ENCODE data around the gene TDRD10.
A peak's percentile ranks its signal among the peaks of the same experiment; 100 is the strongest.

The TDRD10 gene

DNA sequence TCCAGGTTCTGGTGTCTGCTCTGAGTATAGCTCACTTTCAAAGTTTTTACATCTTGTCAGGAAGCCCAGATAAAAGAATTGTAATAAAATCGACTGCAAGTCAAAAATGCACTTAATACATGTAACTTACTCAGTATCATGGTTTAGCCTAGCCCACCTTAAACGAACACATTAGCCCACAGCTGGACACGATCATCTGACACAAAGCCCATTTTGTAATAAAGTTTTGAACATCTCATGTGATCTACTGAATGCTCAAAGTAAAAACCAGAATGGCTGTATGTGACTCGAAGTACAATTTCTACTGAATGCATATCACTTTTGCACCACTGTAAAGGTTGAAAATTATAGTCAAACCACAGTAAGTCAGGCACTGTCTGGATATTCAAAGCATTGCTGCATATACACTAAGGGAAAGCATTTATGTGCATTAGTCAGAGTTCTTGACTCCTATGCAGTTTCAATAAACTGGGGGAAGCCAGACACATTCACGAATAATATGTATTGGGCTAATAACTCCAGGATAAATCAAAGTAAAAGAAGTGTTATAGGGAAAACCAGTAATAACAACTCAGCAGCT lies 12.2 kb upstream of the TDRD10 start:
- Mint-ChIP-seq H3K4me1 (peaks cover 18% of the 10 kb centered on the region), H3K27ac (no peak overlapping the region), H3K4me3 (no peak overlapping the region), H3K9me3 (no peaks in the 10 kb centered on the region), H3K36me3 (ENCODE audit: low read depth) (no peaks in the 10 kb centered on the region), H3K27me3 (peaks cover 6% of the 10 kb centered on the region)
- DNase-seq (no peak), ATAC-seq (no peak)

DNA sequence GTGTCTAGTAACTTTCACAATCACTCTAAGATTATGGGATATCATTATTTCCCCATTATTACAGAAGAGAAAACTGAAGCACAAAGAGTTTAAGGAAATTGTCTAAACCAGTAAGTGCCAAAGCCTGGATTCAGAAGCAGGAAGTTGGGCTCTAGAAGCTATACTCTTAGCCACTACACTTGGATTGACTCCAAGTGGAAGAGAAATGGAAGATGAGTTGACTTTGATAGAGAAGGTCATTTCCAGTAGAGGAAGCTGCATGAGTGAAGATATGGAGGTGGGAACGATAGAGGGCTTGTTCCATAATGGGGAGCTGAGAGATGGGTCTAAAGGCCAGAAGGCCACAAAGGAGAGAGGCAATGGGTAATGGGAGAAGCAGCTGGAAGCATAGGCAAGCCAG lies 11.7 kb upstream of the TDRD10 start:
- Mint-ChIP-seq H3K36me3 (ENCODE audit: low read depth) (no peaks in the 10 kb centered on the region), H3K9me3 (no peaks in the 10 kb centered on the region), H3K4me3 (no peak overlapping the region), H3K27ac (no peak overlapping the region), H3K4me1 (peaks cover 18% of the 10 kb centered on the region), H3K27me3 (peaks cover 6% of the 10 kb centered on the region)
- no peak for DNase-seq
- ATAC-seq = no peak

DNA sequence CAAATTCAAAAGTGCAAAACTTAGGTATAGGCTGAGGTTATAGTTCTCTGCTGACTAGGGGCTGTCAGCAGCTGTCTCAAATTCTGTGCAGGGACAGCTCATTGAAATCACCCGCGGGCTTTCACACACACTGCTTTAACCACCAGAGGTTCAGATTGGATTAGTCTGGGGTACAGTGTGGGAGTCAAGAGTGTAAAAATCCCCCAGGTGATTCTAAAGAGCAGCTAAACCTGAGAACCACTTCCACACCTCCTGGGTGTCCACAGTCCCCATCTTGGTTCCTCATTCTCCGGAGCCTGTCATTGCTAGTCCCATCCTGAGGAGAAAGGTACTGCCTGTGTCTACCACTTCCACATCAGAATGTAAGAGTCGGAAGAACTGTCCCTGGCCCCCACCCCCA lies 9.9 kb upstream of the TDRD10 start:
- no peak for DNase-seq
- Mint-ChIP-seq H3K36me3 (ENCODE audit: low read depth) (no peaks in the 10 kb centered on the region), H3K9me3 (no peaks in the 10 kb centered on the region), H3K4me3 (no peak overlapping the region), H3K27me3 (peaks cover 6% of the 10 kb centered on the region), H3K4me1 (peaks cover 33% of the 10 kb centered on the region), H3K27ac (no peak overlapping the region)
- ATAC-seq = no peak

DNA sequence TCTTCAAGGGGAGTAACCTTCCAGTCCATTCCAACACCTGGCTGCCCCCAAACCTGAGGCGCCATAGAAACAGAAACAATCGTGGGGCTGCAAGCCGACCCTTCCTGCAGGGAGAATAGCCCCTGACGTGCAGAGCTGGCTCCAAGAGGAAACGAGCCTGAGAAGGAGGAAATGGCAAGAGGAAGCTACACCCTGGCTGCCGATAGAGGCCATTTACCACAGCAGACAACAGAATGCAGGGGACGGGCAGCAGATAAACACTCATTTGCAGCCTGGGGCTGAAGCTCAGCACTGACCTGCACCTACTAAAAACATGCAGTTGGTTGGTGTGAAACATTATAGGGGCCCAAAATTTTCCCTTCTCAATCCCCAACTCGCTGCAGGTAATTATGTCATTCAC lies 8.7 kb upstream of the TDRD10 start:
- no peaks in the 10 kb centered on the region for H3K36me3 Mint-ChIP-seq (ENCODE audit: low read depth)
- ATAC-seq (no peak), DNase-seq (no peak)
- peaks cover 38% of the 10 kb centered on the region for H3K4me1 Mint-ChIP-seq
- H3K27me3 Mint-ChIP-seq = peaks cover 6% of the 10 kb centered on the region
- H3K9me3 Mint-ChIP-seq = no peaks in the 10 kb centered on the region
- no peak overlapping the region for H3K27ac Mint-ChIP-seq
- H3K4me3 Mint-ChIP-seq = no peak overlapping the region

DNA sequence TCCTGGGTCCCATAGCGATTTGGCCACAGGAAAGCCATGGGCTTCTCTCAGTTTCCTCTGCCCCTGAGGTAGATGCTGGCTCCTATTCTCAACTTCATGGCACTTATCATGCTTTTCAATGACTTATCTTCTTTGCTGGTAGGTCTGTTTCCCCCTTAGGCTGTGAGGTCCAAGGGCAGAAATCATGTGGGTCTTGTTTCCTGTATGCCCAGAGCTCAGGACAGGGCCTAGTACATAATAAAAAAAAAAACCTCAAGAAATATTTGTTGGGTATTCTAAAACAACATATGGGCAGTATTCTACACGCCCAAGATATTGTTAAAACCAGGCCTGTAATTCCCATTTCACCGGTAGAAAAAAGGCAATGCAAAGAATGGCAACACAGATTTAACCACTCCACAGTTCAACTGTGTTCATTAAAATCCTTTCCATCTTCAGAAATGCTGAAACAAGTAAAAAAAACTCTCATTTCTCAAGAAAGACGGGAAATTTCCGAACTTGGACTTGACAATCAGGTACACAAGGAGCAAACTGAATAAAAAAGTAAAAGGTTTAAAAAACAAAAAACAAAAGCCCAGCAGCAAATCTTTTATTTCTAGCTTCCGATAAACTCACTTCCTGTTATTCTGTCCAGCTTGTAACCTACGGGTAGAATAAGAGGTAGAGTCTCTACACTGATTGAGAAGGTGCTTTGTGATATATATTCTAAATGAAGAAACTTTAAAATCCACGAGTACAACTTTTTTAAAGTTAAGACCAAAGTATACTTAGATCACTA lies 6.3 kb upstream of the TDRD10 start:
- Mint-ChIP-seq H3K9me3 (no peaks in the 10 kb centered on the region), H3K4me1 (peaks cover 48% of the 10 kb centered on the region), H3K4me3 (no peak overlapping the region), H3K27ac (peak overlapping the region; percentile 18), H3K27me3 (peaks cover 25% of the 10 kb centered on the region), H3K36me3 (ENCODE audit: low read depth) (no peaks in the 10 kb centered on the region)
- DNase-seq (no peak), ATAC-seq (no peak)

DNA sequence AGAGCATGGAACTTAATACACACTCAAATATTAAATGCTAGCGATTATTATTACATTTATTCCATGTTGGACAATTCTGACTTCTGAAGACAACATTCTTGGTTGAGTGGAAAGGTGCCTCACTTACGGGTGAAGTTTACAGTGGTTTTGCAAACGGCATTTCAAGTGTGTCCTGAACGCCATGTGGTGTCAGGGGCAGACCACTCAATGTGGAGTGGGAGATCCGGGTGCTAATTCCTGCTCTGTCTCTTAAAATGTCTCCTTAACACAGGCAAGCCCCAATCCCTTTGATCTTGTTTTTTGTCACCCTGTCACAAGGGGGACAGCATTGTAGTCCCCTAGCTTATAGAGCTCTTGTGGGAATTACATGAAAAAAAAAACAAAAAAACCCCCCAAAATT lies 5.6 kb upstream of the TDRD10 start:
- H3K36me3 Mint-ChIP-seq (ENCODE audit: low read depth) = no peaks in the 10 kb centered on the region
- DNase-seq (no peak), ATAC-seq (no peak)
- H3K4me1 Mint-ChIP-seq = peaks cover 51% of the 10 kb centered on the region
- peaks cover 29% of the 10 kb centered on the region for H3K27me3 Mint-ChIP-seq
- no peaks in the 10 kb centered on the region for H3K9me3 Mint-ChIP-seq
- H3K27ac Mint-ChIP-seq = no peak overlapping the region
- no peak overlapping the region for H3K4me3 Mint-ChIP-seq

DNA sequence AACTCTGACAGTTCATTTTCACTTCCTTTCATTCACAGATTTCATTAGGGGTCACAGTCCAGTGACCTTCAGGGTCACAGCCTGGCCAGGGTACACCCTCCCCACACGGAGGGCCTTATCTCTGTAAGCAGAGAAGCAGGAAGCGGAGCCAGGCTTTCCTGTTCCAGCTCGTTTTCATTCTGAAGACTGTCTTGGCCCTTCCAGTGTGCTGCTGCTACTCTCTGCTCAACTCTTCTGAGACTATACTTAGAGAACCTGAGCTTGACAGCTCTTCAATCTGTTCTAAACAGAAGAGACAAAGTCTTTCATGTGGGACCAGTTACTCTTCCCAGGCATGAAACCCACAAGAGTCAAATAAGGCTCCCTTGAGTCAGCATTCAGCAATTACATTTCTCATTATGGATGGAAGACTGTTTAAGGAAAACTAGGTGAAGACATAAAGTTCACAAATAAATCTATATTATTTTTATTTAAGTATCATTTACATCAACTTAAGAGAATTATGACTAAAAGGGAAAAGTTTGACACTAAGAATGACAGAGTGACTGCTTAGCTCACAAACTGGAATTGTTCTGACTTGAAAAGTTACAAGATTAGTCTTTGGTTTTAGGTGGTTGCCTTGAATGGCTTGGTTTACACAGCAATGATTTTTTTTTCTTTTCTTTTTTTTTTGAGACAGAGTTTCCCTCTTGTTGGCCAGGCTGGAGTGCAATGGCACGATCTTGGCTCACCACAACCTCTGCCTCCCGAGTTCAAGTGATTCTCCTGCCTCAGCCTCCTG lies 4.8 kb upstream of the TDRD10 start:
- no peak overlapping the region for H3K4me3 Mint-ChIP-seq
- peaks cover 50% of the 10 kb centered on the region for H3K4me1 Mint-ChIP-seq
- ATAC-seq (peak; percentile 35), DNase-seq (no peak)
- peak overlapping the region; percentile 5 for H3K27ac Mint-ChIP-seq
- peaks cover 28% of the 10 kb centered on the region for H3K27me3 Mint-ChIP-seq
- no peaks in the 10 kb centered on the region for H3K36me3 Mint-ChIP-seq (ENCODE audit: low read depth)
- H3K9me3 Mint-ChIP-seq = no peaks in the 10 kb centered on the region

DNA sequence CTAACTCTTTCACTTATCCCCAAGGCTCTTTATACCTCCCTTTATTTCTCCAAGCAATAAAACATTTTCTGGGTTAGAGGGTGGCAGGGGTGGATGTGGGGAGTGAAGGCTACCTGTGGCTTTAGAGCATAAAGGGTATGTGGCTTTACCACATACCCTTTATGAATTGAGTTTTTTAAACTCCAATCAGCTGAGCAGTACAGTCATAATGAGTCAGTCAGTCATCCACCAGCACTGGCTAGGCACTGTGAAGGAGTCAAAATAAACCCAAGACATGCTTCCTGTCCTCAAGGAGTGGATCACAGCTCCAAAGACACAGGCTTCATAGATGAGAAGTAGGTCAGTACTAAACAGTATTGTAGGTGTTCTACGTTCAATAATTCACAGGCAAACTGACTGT lies 2.6 kb upstream of the TDRD10 start:
- no peaks in the 10 kb centered on the region for H3K9me3 Mint-ChIP-seq
- H3K27ac Mint-ChIP-seq = no peak overlapping the region
- no peaks in the 10 kb centered on the region for H3K36me3 Mint-ChIP-seq (ENCODE audit: low read depth)
- DNase-seq (no peak), ATAC-seq (peak; percentile 88)
- H3K27me3 Mint-ChIP-seq = peaks cover 46% of the 10 kb centered on the region
- H3K4me1 Mint-ChIP-seq = peaks cover 34% of the 10 kb centered on the region
- H3K4me3 Mint-ChIP-seq = no peak overlapping the region

DNA sequence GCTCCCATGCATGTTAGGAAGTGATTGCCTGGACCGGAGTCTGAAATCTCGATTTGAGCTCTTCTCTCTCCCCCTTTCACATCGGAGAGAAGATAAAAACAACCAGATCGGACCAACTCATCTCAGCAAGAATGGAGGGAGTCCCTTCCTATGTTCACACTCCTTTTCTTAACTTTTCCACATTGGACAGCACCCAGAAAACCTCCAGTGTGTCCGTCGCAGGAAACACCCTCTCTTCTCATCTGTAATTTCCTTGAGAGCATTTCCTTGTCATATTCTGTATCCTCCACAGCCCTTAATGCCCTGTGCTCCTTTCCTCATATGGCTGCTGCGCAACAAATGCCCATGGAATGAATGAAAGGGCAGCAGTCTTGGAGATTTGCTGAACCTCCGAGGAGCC lies 1.5 kb upstream of the TDRD10 start:
- no peaks in the 10 kb centered on the region for H3K36me3 Mint-ChIP-seq (ENCODE audit: low read depth)
- ATAC-seq (no peak), DNase-seq (no peak)
- peaks cover 32% of the 10 kb centered on the region for H3K4me1 Mint-ChIP-seq
- no peak overlapping the region for H3K27ac Mint-ChIP-seq
- H3K27me3 Mint-ChIP-seq = peaks cover 53% of the 10 kb centered on the region
- H3K9me3 Mint-ChIP-seq = no peaks in the 10 kb centered on the region
- no peak overlapping the region for H3K4me3 Mint-ChIP-seq

DNA sequence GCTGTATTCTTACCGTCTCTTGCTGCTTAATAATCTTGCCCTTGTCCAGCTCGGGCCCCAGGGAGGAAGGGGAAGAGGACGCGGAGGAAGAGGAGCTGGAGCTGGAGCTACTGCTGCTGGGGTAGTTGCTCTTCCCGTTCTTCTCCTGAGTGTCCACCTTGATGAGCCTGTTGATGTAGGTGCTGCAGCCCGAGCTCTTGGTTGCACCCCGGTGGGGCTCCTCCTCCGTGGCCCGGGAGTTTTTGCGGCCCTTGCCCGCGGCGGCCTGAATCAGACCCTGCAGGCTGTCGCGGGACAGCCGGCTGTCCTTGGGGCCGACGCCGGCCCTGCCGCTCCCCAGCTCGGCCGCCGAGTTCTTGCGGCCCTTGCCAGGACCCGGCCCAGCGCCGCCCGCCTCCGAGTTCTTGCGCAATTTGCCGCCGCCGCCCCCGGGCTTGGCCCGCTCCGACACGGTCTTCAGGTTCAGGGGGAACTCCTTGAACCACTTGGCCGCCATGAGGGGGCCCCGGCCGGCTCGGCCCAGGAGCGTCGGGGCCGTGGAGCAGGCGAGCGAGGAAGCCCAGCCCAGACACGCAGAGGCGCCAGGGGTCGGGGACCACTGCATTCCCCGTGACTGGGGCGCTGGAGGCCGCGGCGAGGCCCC lies 475 bp upstream of the TDRD10 start:
- no peaks in the 10 kb centered on the region for H3K36me3 Mint-ChIP-seq (ENCODE audit: low read depth)
- H3K4me3 Mint-ChIP-seq = peak overlapping the region; percentile 6
- no peak for DNase-seq
- H3K9me3 Mint-ChIP-seq = no peaks in the 10 kb centered on the region
- peaks cover 61% of the 10 kb centered on the region for H3K27me3 Mint-ChIP-seq
- peaks cover 25% of the 10 kb centered on the region for H3K4me1 Mint-ChIP-seq
- H3K27ac Mint-ChIP-seq = no peak overlapping the region
- no peak for ATAC-seq

DNA sequence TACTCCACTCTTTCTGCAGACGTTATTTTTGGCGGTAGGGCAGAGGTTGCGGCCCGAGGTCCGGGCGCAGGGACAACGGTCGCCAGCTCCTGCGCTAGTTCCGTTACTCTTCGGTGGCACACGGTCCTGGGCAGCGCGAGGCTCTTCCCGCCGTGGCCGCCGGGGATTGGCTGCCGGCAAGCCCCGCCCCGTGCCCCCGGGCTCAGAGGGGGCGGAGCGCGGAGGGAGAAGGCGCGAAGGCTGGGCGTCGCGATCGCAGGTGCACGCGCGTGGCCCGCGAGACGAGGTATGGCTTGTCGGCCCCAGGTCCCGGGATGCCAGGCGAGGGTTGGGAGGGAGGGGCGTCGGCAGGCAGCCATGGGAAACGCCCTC lies 711 bp downstream of the TDRD10 start:
- H3K27ac Mint-ChIP-seq = no peak overlapping the region
- no peaks in the 10 kb centered on the region for H3K36me3 Mint-ChIP-seq (ENCODE audit: low read depth)
- ATAC-seq = no peak
- no peak for DNase-seq
- H3K9me3 Mint-ChIP-seq = no peaks in the 10 kb centered on the region
- peaks cover 14% of the 10 kb centered on the region for H3K4me1 Mint-ChIP-seq
- peaks cover 66% of the 10 kb centered on the region for H3K27me3 Mint-ChIP-seq
- H3K4me3 Mint-ChIP-seq = peak overlapping the region; percentile 6

DNA sequence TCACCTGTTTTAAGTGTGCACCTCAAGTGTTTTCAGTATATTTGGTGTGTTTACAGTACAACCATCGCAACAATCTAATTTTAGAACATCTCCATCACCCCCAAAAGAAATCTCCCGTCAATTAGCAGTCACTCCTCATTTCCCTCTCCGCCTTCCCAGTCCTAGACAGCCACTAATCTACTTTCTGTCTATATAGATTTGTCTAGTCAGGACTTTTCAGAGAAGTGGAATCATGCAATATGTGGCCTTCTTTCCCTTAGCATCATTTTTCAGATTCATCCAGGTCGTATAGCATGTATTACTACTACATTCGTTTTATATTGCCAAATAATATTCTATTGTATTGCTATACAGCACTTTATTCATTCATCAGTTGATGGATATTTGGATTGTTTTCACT lies 1.9 kb downstream of the TDRD10 start:
- no peaks in the 10 kb centered on the region for H3K36me3 Mint-ChIP-seq (ENCODE audit: low read depth)
- no peak for ATAC-seq

DNA sequence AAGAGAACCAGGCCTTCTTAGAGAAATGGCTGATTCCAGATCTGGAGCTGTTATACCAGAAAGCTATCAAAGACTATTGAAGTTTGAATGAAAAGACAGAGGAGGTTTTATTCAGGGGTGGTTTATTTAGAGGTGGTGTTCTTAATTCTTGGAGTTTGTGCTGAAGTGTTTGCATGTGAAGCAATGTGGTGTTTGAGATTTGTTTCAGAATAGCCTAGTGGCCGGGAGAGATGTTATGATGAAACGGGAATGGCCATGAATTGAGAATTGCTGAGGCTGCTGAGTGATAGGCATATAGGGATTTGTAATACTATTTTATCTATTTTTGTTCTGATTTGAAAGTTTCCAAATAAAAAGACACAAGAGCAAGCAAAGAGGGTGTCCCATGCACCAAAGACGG lies 10.7 kb downstream of the TDRD10 start:
- peaks cover 24% of the 10 kb centered on the region for H3K27me3 Mint-ChIP-seq

More for the DNA sequence above, 1.9 kb downstream of the TDRD10 start:
- Mint-ChIP-seq H3K27me3 (peaks cover 68% of the 10 kb centered on the region), H3K4me1 (peaks cover 12% of the 10 kb centered on the region), H3K27ac (no peak overlapping the region), H3K9me3 (no peaks in the 10 kb centered on the region), H3K4me3 (no peak overlapping the region)
- no peak for DNase-seq

DNA sequence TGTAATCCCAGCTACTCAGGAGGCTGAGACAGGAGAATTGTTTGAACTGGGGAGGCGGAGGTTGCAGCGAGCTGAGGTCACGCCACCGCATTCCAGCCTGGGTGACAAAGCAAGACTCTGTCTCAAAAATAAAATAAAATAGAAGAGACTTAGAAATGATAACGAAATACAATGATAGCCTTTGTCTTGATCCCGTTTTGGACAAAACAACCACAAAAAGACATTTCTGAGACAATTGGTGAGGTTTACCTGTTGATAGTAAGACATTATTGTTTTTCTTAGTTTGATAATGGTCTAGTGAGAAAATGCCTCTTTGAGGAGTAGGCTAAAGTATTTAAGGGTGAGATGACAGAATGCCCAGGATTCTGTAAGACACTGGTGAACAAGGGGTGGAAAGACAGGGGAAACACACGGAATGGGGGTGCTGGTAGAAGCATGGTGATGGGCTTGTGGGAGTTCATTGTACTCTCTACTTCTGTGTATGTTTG lies 12.1 kb downstream of the TDRD10 start:
- Mint-ChIP-seq H3K27ac (no peak overlapping the region), H3K4me1 (no peaks in the 10 kb centered on the region), H3K27me3 (peaks cover 18% of the 10 kb centered on the region), H3K4me3 (no peak overlapping the region), H3K36me3 (ENCODE audit: low read depth) (no peaks in the 10 kb centered on the region), H3K9me3 (no peaks in the 10 kb centered on the region)
- DNase-seq (no peak), ATAC-seq (no peak)

More for the DNA sequence above, 10.7 kb downstream of the TDRD10 start:
- H3K4me1 Mint-ChIP-seq = no peaks in the 10 kb centered on the region
- no peaks in the 10 kb centered on the region for H3K9me3 Mint-ChIP-seq
- no peaks in the 10 kb centered on the region for H3K36me3 Mint-ChIP-seq (ENCODE audit: low read depth)
- H3K4me3 Mint-ChIP-seq = no peak overlapping the region
- no peak overlapping the region for H3K27ac Mint-ChIP-seq
- DNase-seq = no peak
- ATAC-seq = no peak
